PFSK-1 (cell line): Measurements from ENCODE around the gene PNMT.

Source experiments
- POLR2AphosphoS5 ChIP-seq: IDR thresholded peaks from 2 replicates; pipeline ENCODE4 v1.6.1; 2012; ENCODE audit warnings: low read depth, mild to moderate bottlenecking, control low read depth, low read length, moderate library complexity
- REST ChIP-seq, 2 experiments: IDR thresholded peaks; 2 replicates each; pipeline versions ENCODE4 v1.6.1 to v1.8.0; 2011 to 2012; ENCODE audit warnings: low read depth in 2 of 2, low read length in 2 of 2, control low read depth in 1 of 2, inconsistent platforms in 1 of 2, mild to moderate bottlenecking in 1 of 2, moderate library complexity in 1 of 2; ENCODE audit not compliant: insufficient read depth in 1 of 2
- SIN3A ChIP-seq: IDR thresholded peaks from 2 replicates; pipeline ENCODE4 v1.6.1; 2012; ENCODE audit warnings: mild to moderate bottlenecking, low read length, moderate library complexity, borderline replicate concordance; ENCODE audit not compliant: insufficient read depth
- TAF1 ChIP-seq: IDR thresholded peaks from 2 replicates; pipeline ENCODE4 v1.6.1; 2012; ENCODE audit warnings: low read length, control low read depth, borderline replicate concordance; ENCODE audit not compliant: insufficient read depth

DNA sequence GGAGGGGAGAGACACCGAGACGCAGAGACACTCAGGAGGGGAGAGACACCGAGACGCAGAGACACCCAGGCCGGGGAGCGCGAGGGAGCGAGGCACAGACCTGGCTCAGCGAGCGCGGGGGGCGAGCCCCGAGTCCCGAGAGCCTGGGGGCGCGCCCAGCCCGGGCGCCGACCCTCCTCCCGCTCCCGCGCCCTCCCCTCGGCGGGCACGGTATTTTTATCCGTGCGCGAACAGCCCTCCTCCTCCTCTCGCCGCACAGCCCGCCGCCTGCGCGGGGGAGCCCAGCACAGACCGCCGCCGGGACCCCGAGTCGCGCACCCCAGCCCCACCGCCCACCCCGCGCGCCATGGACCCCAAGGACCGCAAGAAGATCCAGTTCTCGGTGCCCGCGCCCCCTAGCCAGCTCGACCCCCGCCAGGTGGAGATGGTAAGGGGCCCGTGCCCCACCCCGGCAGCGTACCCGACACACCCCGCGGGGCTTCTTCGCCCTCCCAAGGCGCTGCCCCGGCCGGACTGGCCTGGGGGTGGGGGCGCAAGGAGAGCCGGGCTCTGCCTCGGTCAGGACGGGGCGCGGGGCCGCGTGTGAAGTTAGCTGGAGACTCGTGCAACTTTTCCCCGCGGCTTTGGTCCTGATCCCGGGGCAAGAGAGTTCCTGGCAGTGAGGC, 41.1 kb upstream of the PNMT start:
- TF ChIP-seq REST (IDR thresholded peaks at IDR 0.05; ENCODE audit: insufficient read depth in 1 of 2, low read depth in 2 of 2, low read length in 2 of 2): no peak
- TF ChIP-seq POLR2AphosphoS5: no peak
- no peak for TF ChIP-seq SIN3A
- no peak for TF ChIP-seq TAF1
